Activated CD8-positive, alpha-beta T cell treated with anti-CD3 and anti-CD28 coated beads for 36 hours (primary cell): ENCODE measurements around the gene POLR1C. TPM values are rescaled to one million over a fixed set of nuclear protein-coding genes. Genes with fewer than 3 reads are reported as not detected.

Source experiments
- ATAC-seq: fragments of 200-7000 bp; cut with Tn5 transposase; one replicate; pipeline ENCODE4 v1.10.0; 2021; ENCODE audit warnings: mild to moderate bottlenecking, moderate library complexity
- CTCF ChIA-PET: fragments of 350-600 bp; sonication (Branson Sonifier 250); formaldehyde crosslinking; loops from one replicate; lab custom pipeline; 2021; ENCODE audit warnings: antibody characterized with exemption; lab: Charles Lee
- POLR2A ChIA-PET: fragments of 350-600 bp; sonication (Branson Sonifier 250); formaldehyde crosslinking; loops from one replicate; lab custom pipeline; 2021; ENCODE audit warnings: antibody characterized with exemption; lab: Charles Lee
- DNase-seq: peaks from one replicate; pipeline ENCODE4 v3.0.0-alpha.2; 2020
- H3K27ac Mint-ChIP-seq: one replicate; pipeline ENCODE4 v1.8.0; 2021; ENCODE audit warnings: mild to moderate bottlenecking, mixed read lengths
- H3K27me3 Mint-ChIP-seq: one replicate; pipeline ENCODE4 v1.8.0; 2021; ENCODE audit warnings: mixed read lengths
- H3K36me3 Mint-ChIP-seq: one replicate; pipeline ENCODE4 v1.8.0; 2021; ENCODE audit warnings: low read depth, mixed read lengths
- H3K4me1 Mint-ChIP-seq: one replicate; pipeline ENCODE4 v1.8.0; 2021; ENCODE audit warnings: low read depth, mixed read lengths
- H3K4me3 Mint-ChIP-seq: one replicate; pipeline ENCODE4 v1.8.0; 2021; ENCODE audit warnings: mild to moderate bottlenecking, moderate library complexity, mixed read lengths
- H3K9me3 Mint-ChIP-seq: one replicate; pipeline ENCODE4 v1.8.0; 2021; ENCODE audit warnings: mixed read lengths
- CTCF ChIP-seq: fragments of 200-600 bp; IDR thresholded peaks from one replicate; pipeline ENCODE4 v1.8.0; 2022; ENCODE audit warnings: antibody characterized with exemption, mild to moderate bottlenecking
- intact Hi-C: fragments of 100-400 bp; cut with micrococcal nuclease; formaldehyde crosslinking; loops from one replicate; pipeline ENCODE4 v1.10.0; 2022
- total RNA-seq, 2 experiments: library from RNA; stranded (reverse); gene quantifications; one replicate each; pipeline ENCODE4 v1.2.3, GENCODE V29; 2021

POLR1C gene
- total RNA-seq, 2 experiments from 2014 or later: 43.1 to 50.5 TPM

GRCh38 chr6:43488667-43489276 is 28.1 kb upstream of the POLR1C start:
- intact Hi-C loops: no loop called here
- H3K27ac Mint-ChIP-seq: no peak overlapping the region

GRCh38 chr6:43489277-43490072 is 27.4 kb upstream of the POLR1C start:
- Mint-ChIP-seq H3K36me3 (no peaks in the 10 kb centered on the region), H3K27me3 (no peaks in the 10 kb centered on the region), H3K4me3 (no peak overlapping the region), H3K4me1 (peaks cover 11% of the 10 kb centered on the region), H3K9me3 (no peaks in the 10 kb centered on the region), H3K27ac (no peak overlapping the region)
- ChIA-PET CTCF (interaction anchor here (1.0 to 10.4 kb wide), 3 partner anchors 17 to 591 kb away, joined by 3 to 78 read pairs (median 5); no protein-coding TSS in a partner anchor), POLR2A (interaction anchor here (1.1 kb wide), 1 partner anchor 11 kb away, joined by 3 read pairs; no protein-coding TSS in a partner anchor)
- no peak for ATAC-seq
- intact Hi-C loops: no loop called here
- no peak for TF ChIP-seq CTCF
- no peak for DNase-seq

More at GRCh38 chr6:43488667-43489276, 28.1 kb upstream of the POLR1C start:
- no peaks in the 10 kb centered on the region for H3K36me3 Mint-ChIP-seq
- CTCF ChIA-PET: interaction anchor here (1.0 to 10.4 kb wide), 3 partner anchors 18 to 591 kb away, joined by 3 to 78 read pairs (median 18); no protein-coding TSS in a partner anchor
- H3K4me3 Mint-ChIP-seq: no peak overlapping the region
- no peak for DNase-seq
- no peaks in the 10 kb centered on the region for H3K27me3 Mint-ChIP-seq
- H3K4me1 Mint-ChIP-seq: peaks cover 6% of the 10 kb centered on the region
- no peak for TF ChIP-seq CTCF
- no peak for ATAC-seq
- POLR2A ChIA-PET: interaction anchor here (1.1 kb wide), 1 partner anchor 11 kb away, joined by 3 read pairs; no protein-coding TSS in a partner anchor
- no peaks in the 10 kb centered on the region for H3K9me3 Mint-ChIP-seq

- H3K27me3 Mint-ChIP-seq: no peaks in the 10 kb centered on the region
- no peaks in the 10 kb centered on the region for H3K9me3 Mint-ChIP-seq
- TF ChIP-seq CTCF: no peak
- H3K27ac Mint-ChIP-seq: no peak overlapping the region
- CTCF ChIA-PET: interaction anchor here (1.2 to 10.4 kb wide), 2 partner anchors 16 to 36 kb away, joined by 5 to 78 read pairs; no protein-coding TSS in a partner anchor
- ATAC-seq (no peak), DNase-seq (no peak)
- POLR2A ChIA-PET: interaction anchor here (0.7 kb wide), 1 partner anchor 9 kb away, joined by 3 read pairs; no protein-coding TSS in a partner anchor
- peaks cover 19% of the 10 kb centered on the region for H3K4me1 Mint-ChIP-seq
- no peak overlapping the region for H3K4me3 Mint-ChIP-seq
- H3K36me3 Mint-ChIP-seq: no peaks in the 10 kb centered on the region
- intact Hi-C loops: no loop called here
Measured at GRCh38 chr6:43490523-43490939, 26.4 kb upstream of the POLR1C start.

GRCh38 chr6:43491750-43492661 is 24.9 kb upstream of the POLR1C start:
- Mint-ChIP-seq H3K36me3 (no peaks in the 10 kb centered on the region), H3K27ac (no peak overlapping the region), H3K4me1 (peaks cover 19% of the 10 kb centered on the region), H3K4me3 (no peak overlapping the region), H3K27me3 (no peaks in the 10 kb centered on the region), H3K9me3 (no peaks in the 10 kb centered on the region)
- ATAC-seq (no peak), DNase-seq (no peak)
- intact Hi-C loops: no loop called here
- no peak for TF ChIP-seq CTCF
- POLR2A ChIA-PET: no interaction called here
- CTCF ChIA-PET: interaction anchor here (1.0 to 10.4 kb wide), 5 partner anchors 14 to 183 kb away, joined by 3 to 78 read pairs (median 4); partner anchors contain the start of genes CRIP3 and TJAP1
